ENCODE results near the gene LAMB3. TPM values are rescaled to one million over a fixed set of nuclear protein-coding genes. Genes with fewer than 3 reads are reported as not detected.
"Not testable (repeated sequence)": the region's sequence is repeated elsewhere in the genome, so short reads cannot be mapped to it uniquely, and the experiment has no call there.

The LAMB3 gene
- total RNA-seq = 100 to 1,000 TPM in 1 of 3 donors, 10 to 100 TPM in 2; 40.3 to 142 (median 62.1) TPM
- long read RNA-seq, donor 1, full-length matches to known transcripts = 67 of 100 reads
- long read RNA-seq, donor 1, partial matches to known transcripts = 26 of 100 reads
- long read RNA-seq, donor 1, other reads (novel, unspliced or antisense) = 7 of 100 reads
- long read RNA-seq, donor 2, full-length matches to known transcripts = 11 of 23 reads
- long read RNA-seq, donor 2, partial matches to known transcripts = 8 of 23 reads
- long read RNA-seq, donor 2, other reads (novel, unspliced or antisense) = 4 of 23 reads

DNA sequence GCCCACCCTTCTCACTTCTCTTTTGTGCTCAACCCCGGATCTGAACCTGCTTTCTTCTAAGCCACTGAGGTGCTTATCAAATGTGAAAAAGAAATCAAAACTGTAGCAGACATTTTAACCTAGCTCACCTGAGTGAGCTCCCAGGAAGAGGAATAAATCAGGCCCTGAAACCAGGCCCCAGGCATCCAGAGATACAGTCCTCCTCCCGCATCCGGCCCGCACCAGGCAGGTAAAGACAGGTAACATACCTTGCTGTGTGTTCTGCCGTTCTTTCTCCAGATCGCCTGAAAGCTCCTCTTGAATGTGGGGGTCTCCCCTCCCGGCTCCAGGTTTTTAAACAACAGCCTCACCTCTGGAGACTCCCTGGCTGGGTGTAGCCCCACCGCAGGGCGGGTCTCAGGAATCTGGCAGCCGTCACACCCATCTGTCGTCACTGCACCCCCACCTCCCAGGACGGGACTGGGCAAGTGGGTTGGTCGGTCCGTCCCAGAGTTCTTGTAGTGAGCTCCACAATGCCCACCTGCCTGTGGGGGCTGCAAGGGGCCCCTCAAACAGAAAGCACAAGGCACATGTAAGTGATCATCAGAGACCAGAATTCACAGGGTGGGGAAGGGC lies at the start of gene LAMB3:
LAMB3 (minus strand) TSS at position 305 of the 615 bp plus-strand sequence. CDS start 1,481 bp downstream, outside the sequence.
- intact Hi-C loops (cut with DNase I, micrococcal nuclease) = no loop called here
- peak within 1 kb of the TSS; percentile 9 for H3K4me3 ChIP-seq
- TF ChIP-seq, protein P1, sequence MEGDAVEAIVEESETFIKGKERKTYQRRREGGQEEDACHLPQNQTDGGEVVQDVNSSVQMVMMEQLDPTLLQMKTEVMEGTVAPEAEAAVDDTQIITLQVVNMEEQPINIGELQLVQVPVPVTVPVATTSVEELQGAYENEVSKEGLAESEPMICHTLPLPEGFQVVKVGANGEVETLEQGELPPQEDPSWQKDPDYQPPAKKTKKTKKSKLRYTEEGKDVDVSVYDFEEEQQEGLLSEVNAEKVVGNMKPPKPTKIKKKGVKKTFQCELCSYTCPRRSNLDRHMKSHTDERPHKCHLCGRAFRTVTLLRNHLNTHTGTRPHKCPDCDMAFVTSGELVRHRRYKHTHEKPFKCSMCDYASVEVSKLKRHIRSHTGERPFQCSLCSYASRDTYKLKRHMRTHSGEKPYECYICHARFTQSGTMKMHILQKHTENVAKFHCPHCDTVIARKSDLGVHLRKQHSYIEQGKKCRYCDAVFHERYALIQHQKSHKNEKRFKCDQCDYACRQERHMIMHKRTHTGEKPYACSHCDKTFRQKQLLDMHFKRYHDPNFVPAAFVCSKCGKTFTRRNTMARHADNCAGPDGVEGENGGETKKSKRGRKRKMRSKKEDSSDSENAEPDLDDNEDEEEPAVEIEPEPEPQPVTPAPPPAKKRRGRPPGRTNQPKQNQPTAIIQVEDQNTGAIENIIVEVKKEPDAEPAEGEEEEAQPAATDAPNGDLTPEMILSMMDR (IDR thresholded peaks at IDR 0.05) = no peak
- peak; percentile 71 for ATAC-seq
- H3K36me3 ChIP-seq (ENCODE audit: low read depth) = no peaks in the 10 kb centered on the region
- DNase-seq = peak; percentile 92 to 93 (median 93)
- peaks cover 58% of the 10 kb centered on the region for H3K4me1 ChIP-seq (ENCODE audit: low read depth)
- H3K9me3 ChIP-seq = no peaks in the 10 kb centered on the region

DNA sequence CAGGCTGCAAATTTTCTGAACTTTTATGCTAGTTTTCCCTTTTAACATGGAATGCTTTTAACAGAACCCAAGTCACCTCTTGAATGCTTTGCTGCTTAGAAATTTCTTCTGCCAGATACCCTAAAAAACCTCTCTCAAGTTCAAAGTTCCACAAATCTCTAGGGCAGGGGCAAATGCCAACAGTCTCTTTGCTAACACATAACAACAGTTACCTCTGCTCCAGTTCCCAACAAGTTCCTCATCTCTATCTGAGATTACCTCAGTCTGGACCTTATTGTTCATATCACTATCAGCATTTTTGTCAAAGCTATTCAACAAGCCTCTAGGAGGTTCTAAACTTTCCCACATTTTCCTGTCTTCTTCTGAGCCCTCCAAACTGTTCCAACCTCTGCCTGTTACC lies 48.5 kb upstream of the LAMB3 start:
- H3K4me3 ChIP-seq; intact Hi-C loops (cut with DNase I, micrococcal nuclease); H3K4me1 ChIP-seq (ENCODE audit: low read depth); H3K9me3 ChIP-seq; ATAC-seq; DNase-seq; H3K36me3 ChIP-seq (ENCODE audit: low read depth): not testable (repeated sequence)

DNA sequence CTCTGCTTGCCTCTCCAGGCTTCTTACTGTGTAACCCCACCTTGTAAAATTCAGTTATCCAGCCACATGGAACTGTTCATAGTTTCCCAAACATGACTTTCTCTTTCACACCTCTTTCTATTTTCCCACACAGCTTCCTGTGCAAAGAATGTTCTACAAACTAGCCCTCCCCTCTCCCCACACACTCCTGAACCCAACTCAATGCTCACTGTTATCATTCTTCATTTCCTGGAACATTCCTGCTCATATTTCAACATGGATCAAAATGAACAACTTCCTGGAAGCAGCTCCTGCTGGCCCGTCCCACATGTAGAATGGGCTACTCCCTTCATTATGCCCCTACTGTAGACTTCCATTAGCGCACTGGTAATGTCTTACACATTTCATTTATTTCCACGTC lies 44.9 kb upstream of the LAMB3 start:
- TF ChIP-seq, protein P1 (IDR thresholded peaks at IDR 0.05) = no peak
- DNase-seq = no peak

DNA sequence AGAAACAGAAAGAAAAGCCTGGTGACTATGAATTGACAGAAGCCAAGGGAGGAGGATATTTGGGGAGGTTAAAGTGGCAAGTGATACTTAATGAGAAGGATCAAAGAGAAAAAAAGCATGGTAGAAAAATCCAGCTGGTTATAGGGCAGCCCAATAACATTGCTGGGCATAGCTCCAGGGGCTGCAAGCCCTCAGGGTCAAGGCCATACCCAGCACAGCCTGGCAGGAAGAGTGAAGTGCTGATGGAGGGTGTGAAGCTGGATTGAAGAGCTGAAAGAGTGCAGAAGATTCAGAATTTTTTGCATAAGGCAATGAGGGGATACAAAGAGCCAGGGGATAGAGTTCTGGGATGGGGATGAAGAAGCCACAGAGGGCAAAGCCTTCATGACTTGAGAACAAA lies 44.4 kb upstream of the LAMB3 start:
- Histone ChIP-seq H3K9me3 (no peaks in the 10 kb centered on the region), H3K36me3 (ENCODE audit: low read depth) (no peaks in the 10 kb centered on the region), H3K4me3 (no peak overlapping the region), H3K4me1 (ENCODE audit: low read depth) (no peaks in the 10 kb centered on the region)
- no peak for DNase-seq
- intact Hi-C loops (cut with DNase I, micrococcal nuclease) = no loop called here
- TF ChIP-seq, protein P1 (IDR thresholded peaks at IDR 0.05) = no peak
- no peak for ATAC-seq

More for the DNA sequence above, 44.9 kb upstream of the LAMB3 start:
- Histone ChIP-seq H3K4me3 (no peak overlapping the region), H3K36me3 (ENCODE audit: low read depth) (no peaks in the 10 kb centered on the region), H3K9me3 (no peaks in the 10 kb centered on the region), H3K4me1 (ENCODE audit: low read depth) (no peaks in the 10 kb centered on the region)
- ATAC-seq = peak; percentile 43
- intact Hi-C loops (cut with DNase I, micrococcal nuclease) = no loop called here

DNA sequence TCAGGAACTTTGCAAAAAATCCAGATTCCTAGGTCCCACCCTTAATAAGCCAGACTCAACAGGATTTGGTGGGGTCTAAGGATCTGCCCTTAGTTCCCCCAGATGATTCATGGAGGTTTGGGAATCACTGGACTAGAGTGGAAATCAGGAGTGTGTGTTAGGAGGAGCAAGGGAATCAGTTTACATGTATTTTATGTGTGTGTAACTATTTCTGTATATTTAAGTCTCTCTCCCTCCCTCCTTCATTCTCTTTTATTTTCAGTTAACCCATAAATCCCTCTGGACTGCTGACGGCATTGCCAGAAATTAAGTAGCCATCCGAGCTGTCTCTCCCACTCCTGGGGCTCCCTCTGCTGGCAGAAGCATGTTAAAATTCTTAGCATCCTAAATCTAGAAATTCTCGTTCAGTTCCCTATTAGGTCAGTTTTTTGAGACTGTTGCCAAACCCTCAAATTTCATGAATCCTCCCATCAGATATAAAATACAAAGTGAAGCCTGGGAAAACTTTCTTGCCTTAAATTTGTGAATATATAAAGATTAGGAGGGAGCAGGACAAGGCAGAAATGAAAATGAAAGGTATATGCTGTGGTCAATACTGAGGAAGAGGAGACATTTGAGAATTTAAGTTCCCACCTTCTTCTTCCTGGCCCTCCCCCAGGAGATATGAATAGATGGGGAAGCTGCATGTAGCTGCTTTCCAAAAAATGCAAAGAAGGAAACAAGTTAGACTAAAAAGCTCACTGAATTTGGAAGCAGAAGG lies 40.7 kb upstream of the LAMB3 start:
- Histone ChIP-seq H3K4me1 (ENCODE audit: low read depth) (no peaks in the 10 kb centered on the region), H3K36me3 (ENCODE audit: low read depth) (no peaks in the 10 kb centered on the region), H3K4me3 (no peak overlapping the region), H3K9me3 (no peaks in the 10 kb centered on the region)
- DNase-seq (peak in 2 of 3 donors; percentile 66 to 83), ATAC-seq (peak; percentile 85)
- intact Hi-C loops (cut with DNase I, micrococcal nuclease) = loop anchor here (5.0 kb wide), 2 partner anchors 91 to 116 kb away; no protein-coding TSS in a partner anchor
- TF ChIP-seq, protein P1 (IDR thresholded peaks at IDR 0.05) = peak; percentile 70
